SK-N-SH (cell line): Measurements from ENCODE around the gene ANKRD16. TPM values are rescaled to one million over a fixed set of nuclear protein-coding genes. Genes with fewer than 3 reads are reported as not detected.

Experiments used
- CTCF ChIA-PET: fragments of 300-600, 350-600 bp; formaldehyde crosslinking; extraction: SDS; loops from one replicate; lab custom pipeline; 2021; lab: Yijun Ruan, JAX
- POLR2A ChIA-PET: fragments of 350-600 bp; sonication (Branson Sonifier 250); formaldehyde crosslinking; extraction: SDS; loops from one replicate; lab custom pipeline; 2020; ENCODE audit warnings: antibody characterized with exemption, inconsistent platforms; lab: Yijun Ruan, JAX
- DNase-seq: peaks from one replicate; pipeline ENCODE4 v3.0.0; 2012
- H2AFZ ChIP-seq: fragments of 200-600 bp; sonication (generic); 2 replicates; pipeline ENCODE4 v1.8.1; 2016; ENCODE audit warnings: antibody characterized with exemption, mild to moderate bottlenecking, low read depth
- H3F3A ChIP-seq: fragments of 200-600 bp; sonication (generic); replicated peaks from 2 replicates; pipeline ENCODE3; 2016; ENCODE audit warnings: antibody characterized with exemption, mild to moderate bottlenecking; ENCODE audit not compliant: insufficient read depth
- H3K27ac ChIP-seq, 2 experiments: fragments of 200-500 bp in 1 of 2; fragments of 200-600 bp in 1 of 2; sonication (Bioruptor generic) in 1 of 2; sonication (generic), shearing (Covaris generic) in 1 of 2; 2 replicates each; pipeline versions ENCODE4 v1.5.1 to v1.6.1; 2014 to 2016; ENCODE audit warnings: low read depth in 2 of 2, inconsistent platforms in 1 of 2, low read length in 1 of 2, mild to moderate bottlenecking in 1 of 2, mixed read lengths in 1 of 2
- H3K27me3 ChIP-seq: fragments of 200-600 bp; sonication (generic), shearing (Covaris generic); 2 replicates; pipeline ENCODE4 v1.6.1; 2016; ENCODE audit warnings: mixed run types; ENCODE audit not compliant: insufficient read depth
- H3K36me3 ChIP-seq, 2 experiments: fragments of 200-500 bp in 1 of 2; fragments of 200-600 bp in 1 of 2; sonication (Bioruptor generic) in 1 of 2; sonication (generic) in 1 of 2; replicated peaks in 1 of 2; 2 replicates each; pipeline versions ENCODE3 to v1.5.1; 2014 to 2016; ENCODE audit warnings: low read length in 1 of 2, mild to moderate bottlenecking in 1 of 2; ENCODE audit not compliant: insufficient read depth in 2 of 2, control insufficient read depth in 1 of 2
- H3K4me1 ChIP-seq, 2 experiments: fragments of 200-500 bp in 1 of 2; fragments of 200-600 bp in 1 of 2; sonication (Bioruptor generic) in 1 of 2; sonication (generic), shearing (Covaris generic) in 1 of 2; 2 replicates each; pipeline versions ENCODE4 v1.5.1 to v1.6.1; 2014 to 2016; ENCODE audit warnings: low read depth in 1 of 2, low read length in 1 of 2, mixed run types in 1 of 2; ENCODE audit not compliant: insufficient read depth in 2 of 2, control insufficient read depth in 1 of 2
- H3K4me2 ChIP-seq: fragments of 200-600 bp; sonication (generic), shearing (Covaris generic); 2 replicates; pipeline ENCODE4 v1.6.1; 2017; ENCODE audit warnings: mixed run types
- H3K4me3 ChIP-seq, 2 experiments: fragments of 200-500 bp in 1 of 2; fragments of 200-600 bp in 1 of 2; sonication (Bioruptor generic) in 1 of 2; sonication (generic), shearing (Covaris generic) in 1 of 2; 2 replicates each; pipeline versions ENCODE4 v1.5.1 to v1.8.1; 2014 to 2016; ENCODE audit warnings: low read depth in 2 of 2, inconsistent platforms in 1 of 2, low read length in 1 of 2, mild to moderate bottlenecking in 1 of 2, mixed read lengths in 1 of 2, moderate library complexity in 1 of 2
- H3K79me2 ChIP-seq: fragments of 200-600 bp; sonication (generic); 2 replicates; pipeline ENCODE4 v1.8.1; 2017; ENCODE audit warnings: mild to moderate bottlenecking; ENCODE audit not compliant: insufficient read depth
- H3K9ac ChIP-seq: fragments of 200-600 bp; sonication (generic); 2 replicates; pipeline ENCODE4 v1.6.1; 2017; ENCODE audit warnings: mixed run types
- H3K9me2 ChIP-seq: fragments of 200-600 bp; sonication (generic); 2 replicates; pipeline ENCODE4 v1.6.1; 2017; ENCODE audit warnings: mixed run types
- H3K9me3 ChIP-seq: fragments of 200-600 bp; sonication (generic); 2 replicates; pipeline ENCODE4 v1.6.1; 2017; ENCODE audit warnings: mixed run types, mild to moderate bottlenecking, moderate library complexity
- H4K20me1 ChIP-seq: fragments of 200-600 bp; sonication (generic); 2 replicates; pipeline ENCODE4 v1.6.1; 2017; ENCODE audit warnings: mild to moderate bottlenecking, mixed run types; ENCODE audit not compliant: insufficient read depth
- CHD2 ChIP-seq: fragments of 150-350 bp; IDR thresholded peaks from 2 replicates; pipeline ENCODE4 v1.6.1; 2018; ENCODE audit warnings: low read length; ENCODE audit not compliant: partially characterized antibody
- EZH2phosphoT487 ChIP-seq: fragments of 200-600 bp; sonication (generic); IDR thresholded peaks from 2 replicates; pipeline ENCODE4 v1.6.1; 2017; ENCODE audit warnings: low read depth, mixed run types, mild to moderate bottlenecking, antibody characterized with exemption, moderate library complexity, borderline replicate concordance
- FOXJ3 ChIP-seq: sonication (generic); formaldehyde crosslinking; IDR thresholded peaks from 2 replicates; pipeline ENCODE4 v1.5.1; 2020; ENCODE audit warnings: mild to moderate bottlenecking, missing genetic modification reagents
- NFIC ChIP-seq: IDR thresholded peaks from 2 replicates; pipeline ENCODE4 v1.4.0; 2012; ENCODE audit warnings: borderline replicate concordance
- NRF1 ChIP-seq: IDR thresholded peaks from 2 replicates; pipeline ENCODE4 v1.6.1; 2012; ENCODE audit warnings: low read depth, mild to moderate bottlenecking, low read length
- POLR2AphosphoS5 ChIP-seq: IDR thresholded peaks from 2 replicates; pipeline ENCODE4 v1.6.1; 2012; ENCODE audit warnings: low read depth, low read length
- RAD21 ChIP-seq: IDR thresholded peaks from 2 replicates; pipeline ENCODE4 v1.6.1; 2012; ENCODE audit warnings: mild to moderate bottlenecking, low read length
- RFX5 ChIP-seq: IDR thresholded peaks from 2 replicates; pipeline ENCODE4 v1.6.1; 2012; ENCODE audit warnings: mild to moderate bottlenecking, improper control_type of control experiment, low read length
- USF2 ChIP-seq: fragments of 150-350 bp; IDR thresholded peaks from 2 replicates; pipeline ENCODE4 v1.6.1; 2017; ENCODE audit warnings: antibody characterized with exemption, low read length, low read depth, borderline replicate concordance
- WGBS: methylation state at CpG from one replicate; pipeline ENCODE4 v1.1.6; 2017; ENCODE audit warnings: low lambda C conversion rate; 5-methylcytosine and 5-hydroxymethylcytosine counted together
- polyA plus RNA-seq, 3 experiments: library from polyadenylated mRNA; depleted of rRNA; stranded (reverse); fragments of >200 nt; gene quantifications; 2 replicates each; pipeline ENCODE4 v1.2.3, GENCODE V29; 2012
- TF ChIP-seq, protein P1 (sequence below): IDR thresholded peaks from 2 replicates; pipeline ENCODE4 v1.4.0; 2012; ENCODE audit warnings: low read depth

Gene ANKRD16
- polyA plus RNA-seq, 1 of the 3 experiments (the other 2 are of a cell fraction), result 9.9 TPM

GRCh38 chr10:5935628-5936027, 45.9 kb upstream of the ANKRD16 start:
- WGBS, result 94% methylated on average over 9 of the region's 10 CpGs
- Histone ChIP-seq H3K36me3 (peaks cover 22 to 52% of the 10 kb centered on the region in 2 experiments), H3K27ac (no peak overlapping the region), H3K4me3 (no peak overlapping the region), H3K9me2 (no peaks in the 10 kb centered on the region), H3K79me2 (no peaks in the 10 kb centered on the region), H2AFZ (no peak overlapping the region), H3F3A (no peaks in the 10 kb centered on the region), H4K20me1 (no peaks in the 10 kb centered on the region), H3K4me1 (no peaks in the 10 kb centered on the region), H3K9ac (no peak overlapping the region), H3K4me2 (no peak overlapping the region), H3K27me3 (no peaks in the 10 kb centered on the region), H3K9me3 (no peaks in the 10 kb centered on the region)
- POLR2A ChIA-PET, result no interaction called here
- DNase-seq, result no peak
- CTCF ChIA-PET, result interaction anchor here (1.0 kb wide), 1 partner anchor 11 kb away, joined by 3 read pairs; no protein-coding TSS in a partner anchor
- TF ChIP-seq RFX5 (no peak), RAD21 (no peak), CHD2 (no peak), NFIC (no peak), FOXJ3 (no peak)
- TF ChIP-seq, protein P1, sequence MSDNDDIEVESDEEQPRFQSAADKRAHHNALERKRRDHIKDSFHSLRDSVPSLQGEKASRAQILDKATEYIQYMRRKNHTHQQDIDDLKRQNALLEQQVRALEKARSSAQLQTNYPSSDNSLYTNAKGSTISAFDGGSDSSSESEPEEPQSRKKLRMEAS, result no peak

DNA sequence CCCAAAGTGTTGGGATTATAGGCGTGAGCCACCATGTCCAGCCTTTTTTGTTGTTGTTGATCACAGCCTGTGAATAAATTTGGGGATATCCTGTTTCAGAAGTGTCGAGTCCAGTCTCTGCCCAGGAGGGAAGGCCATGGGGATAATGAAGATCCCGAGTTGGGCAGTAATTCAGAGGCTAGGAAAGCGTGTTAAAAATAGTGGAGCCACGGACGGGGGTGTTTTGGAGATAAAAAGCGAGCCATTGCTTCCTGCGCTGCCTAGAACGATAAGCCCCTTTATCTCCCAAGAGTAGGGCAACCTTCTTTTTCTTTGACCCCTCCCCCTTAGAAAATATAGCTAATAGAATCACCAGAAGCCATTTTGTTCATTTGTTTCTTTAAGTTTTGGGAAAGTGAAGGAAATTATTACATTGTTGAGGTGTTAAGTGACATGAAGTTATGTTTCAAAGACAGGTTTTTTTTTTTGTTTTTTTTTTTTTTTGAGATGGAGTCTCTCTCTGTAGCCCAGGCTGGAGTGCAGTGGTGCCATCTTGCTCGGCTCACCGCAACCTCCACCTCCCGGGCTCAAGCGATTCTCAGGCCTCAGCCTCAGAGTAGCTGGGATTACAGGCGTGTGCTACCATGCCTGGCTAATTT, 44.3 kb upstream of the ANKRD16 start:
- POLR2A ChIA-PET, result no interaction called here
- CTCF ChIA-PET, result interaction anchor here (1.2 kb wide), 1 partner anchor 14 kb away, joined by 3 read pairs; no protein-coding TSS in a partner anchor

GRCh38 chr10:5932345-5932744, 42.7 kb upstream of the ANKRD16 start:
- Histone ChIP-seq H3K27me3 (no peaks in the 10 kb centered on the region), H3K9me3 (no peaks in the 10 kb centered on the region), H3K79me2 (no peaks in the 10 kb centered on the region), H3K9ac (no peak overlapping the region), H3K4me3 (no peak overlapping the region), H3F3A (peaks cover 4% of the 10 kb centered on the region), H3K4me2 (no peak overlapping the region), H3K9me2 (no peaks in the 10 kb centered on the region), H4K20me1 (no peaks in the 10 kb centered on the region), H3K36me3 (peaks cover 49 to 68% of the 10 kb centered on the region in 2 experiments), H3K27ac (no peak overlapping the region), H3K4me1 (no peaks in the 10 kb centered on the region), H2AFZ (no peak overlapping the region)
- DNase-seq, result no peak
- ChIA-PET POLR2A (no interaction called here), CTCF (no interaction called here)
- no peak for TF ChIP-seq NRF1
- TF ChIP-seq POLR2AphosphoS5, result no peak
- TF ChIP-seq EZH2phosphoT487, result no peak
- 98% methylated on average over 5 of the region's 5 CpGs for WGBS

More for the DNA sequence above, 44.3 kb upstream of the ANKRD16 start:
- H3F3A ChIP-seq, result peaks cover 4% of the 10 kb centered on the region
- TF ChIP-seq NRF1 (no peak), EZH2phosphoT487 (no peak), USF2 (no peak), POLR2AphosphoS5 (no peak)
- TF ChIP-seq, all 33 proteins: peak for 0
- H3K9me2 ChIP-seq, result no peaks in the 10 kb centered on the region
- H3K4me3 ChIP-seq, result no peak overlapping the region
- H3K27ac ChIP-seq, result no peak overlapping the region
- H3K36me3 ChIP-seq, result peaks cover 37 to 66% of the 10 kb centered on the region in 2 experiments
- H3K27me3 ChIP-seq, result no peaks in the 10 kb centered on the region
- H3K4me2 ChIP-seq, result no peak overlapping the region
- no peak overlapping the region for H3K9ac ChIP-seq
- DNase-seq, result no peak
- no peaks in the 10 kb centered on the region for H3K9me3 ChIP-seq
- H3K4me1 ChIP-seq, result no peaks in the 10 kb centered on the region
- H4K20me1 ChIP-seq, result no peaks in the 10 kb centered on the region
- 95% methylated on average over 14 of the region's 14 CpGs for WGBS
- no peak overlapping the region for H2AFZ ChIP-seq
- no peaks in the 10 kb centered on the region for H3K79me2 ChIP-seq
